ENCODE measurements around the gene AIF1. TPM values are rescaled to one million over a fixed set of nuclear protein-coding genes. Genes with fewer than 3 reads are reported as not detected.

Gene AIF1
- total RNA-seq, 2 experiments from 2014 or later: 16.3 to 22.0 TPM

DNA sequence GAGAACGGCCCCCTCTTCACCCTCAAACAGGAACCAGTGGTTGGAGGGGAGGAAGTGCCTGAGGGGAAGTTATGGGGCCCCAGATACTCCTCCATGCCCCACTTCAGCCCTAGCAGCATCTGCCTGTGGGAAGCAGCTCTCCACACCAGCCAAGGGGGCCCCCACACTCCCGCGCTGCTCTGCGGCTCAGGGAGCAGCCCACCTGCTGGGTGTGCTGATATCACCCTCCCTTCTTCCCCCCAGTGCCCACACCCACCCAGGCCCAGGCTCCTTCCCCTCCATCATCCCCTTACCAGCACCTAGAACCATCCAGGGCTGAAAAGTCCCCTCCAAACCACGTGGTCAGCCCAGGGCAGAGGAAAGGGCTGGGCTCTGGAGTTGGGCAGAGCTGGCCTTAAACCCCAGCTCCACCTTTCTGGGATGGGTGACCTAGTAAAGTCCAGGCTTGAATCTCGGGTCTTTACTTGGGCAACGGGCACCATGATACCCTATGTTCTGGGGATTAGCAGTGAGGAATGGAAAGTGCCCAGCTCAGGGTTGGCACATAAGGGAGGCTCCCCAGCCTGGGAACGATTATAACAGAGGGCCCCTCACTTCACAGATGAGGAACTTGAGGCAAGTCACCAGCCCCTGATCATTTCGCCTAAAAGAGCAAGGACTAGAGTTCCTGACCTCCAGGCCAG lies 28.3 kb upstream of the AIF1 start:
- peak overlapping the region; percentile 4 for H3K4me3 ChIP-seq (ENCODE audit: low read depth, low read length, poor library complexity, severe bottlenecking)
- H3K9me2 ChIP-seq (ENCODE audit: insufficient read depth, low read length): no peaks in the 10 kb centered on the region
- no TSS peak for BruUV-seq (replicated peaks)
- TF ChIP-seq, protein P1, sequence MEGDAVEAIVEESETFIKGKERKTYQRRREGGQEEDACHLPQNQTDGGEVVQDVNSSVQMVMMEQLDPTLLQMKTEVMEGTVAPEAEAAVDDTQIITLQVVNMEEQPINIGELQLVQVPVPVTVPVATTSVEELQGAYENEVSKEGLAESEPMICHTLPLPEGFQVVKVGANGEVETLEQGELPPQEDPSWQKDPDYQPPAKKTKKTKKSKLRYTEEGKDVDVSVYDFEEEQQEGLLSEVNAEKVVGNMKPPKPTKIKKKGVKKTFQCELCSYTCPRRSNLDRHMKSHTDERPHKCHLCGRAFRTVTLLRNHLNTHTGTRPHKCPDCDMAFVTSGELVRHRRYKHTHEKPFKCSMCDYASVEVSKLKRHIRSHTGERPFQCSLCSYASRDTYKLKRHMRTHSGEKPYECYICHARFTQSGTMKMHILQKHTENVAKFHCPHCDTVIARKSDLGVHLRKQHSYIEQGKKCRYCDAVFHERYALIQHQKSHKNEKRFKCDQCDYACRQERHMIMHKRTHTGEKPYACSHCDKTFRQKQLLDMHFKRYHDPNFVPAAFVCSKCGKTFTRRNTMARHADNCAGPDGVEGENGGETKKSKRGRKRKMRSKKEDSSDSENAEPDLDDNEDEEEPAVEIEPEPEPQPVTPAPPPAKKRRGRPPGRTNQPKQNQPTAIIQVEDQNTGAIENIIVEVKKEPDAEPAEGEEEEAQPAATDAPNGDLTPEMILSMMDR (conservative IDR thresholded peaks at IDR 0.05; ENCODE audit: low read length): no peak
- no peak for TF ChIP-seq EZH2phosphoT487 (IDR thresholded peaks at IDR 0.05; ENCODE audit: borderline replicate concordance, low read depth, low read length)
- peak overlapping the region; percentile 64 for H3K27ac ChIP-seq (ENCODE audit: low read depth, low read length, poor library complexity, severe bottlenecking)
- H3K4me1 ChIP-seq (ENCODE audit: insufficient read depth, low read length, poor library complexity, severe bottlenecking): peaks cover 67% of the 10 kb centered on the region
- ChIA-PET CTCF (ENCODE audit: unreplicated experiment) (interaction anchor here (0.9 to 1.7 kb wide), 3 partner anchors 11 to 35 kb away, joined by 3 to 5 read pairs (median 3); partner anchors contain the start of genes AIF1 and TNF), POLR2A (interaction anchor here (0.5 to 3.4 kb wide), 5 partner anchors 11 to 241 kb away, joined by 3 to 19 read pairs (median 4); partner anchors contain the start of genes HSPA1B and LTA)
- peak; percentile 57 for DNase-seq (ENCODE audit: low spot score)
- peak overlapping the region; percentile 64 for H3K4me2 ChIP-seq (ENCODE audit: low read length)
- intact Hi-C loops (cut with micrococcal nuclease; ENCODE audit: unreplicated experiment): loop anchor here (10.0 kb wide), 1 partner anchor 182 kb away; the partner anchor contains the start of gene MICA
- no peaks in the 10 kb centered on the region for H3K9me3 ChIP-seq (ENCODE audit: low read length)
- no peaks in the 10 kb centered on the region for H3K36me3 ChIP-seq (ENCODE audit: insufficient read depth, low read length)
- peaks cover 3% of the 10 kb centered on the region; the same call in 1 of the 2 replicates for H3K79me2 ChIP-seq (ENCODE audit: insufficient read depth, low read depth, low read length)
- H2AFZ ChIP-seq (ENCODE audit: low read length): peak overlapping the region; percentile 45
- H4K20me1 ChIP-seq (ENCODE audit: insufficient read depth, low read length): no peaks in the 10 kb centered on the region

DNA sequence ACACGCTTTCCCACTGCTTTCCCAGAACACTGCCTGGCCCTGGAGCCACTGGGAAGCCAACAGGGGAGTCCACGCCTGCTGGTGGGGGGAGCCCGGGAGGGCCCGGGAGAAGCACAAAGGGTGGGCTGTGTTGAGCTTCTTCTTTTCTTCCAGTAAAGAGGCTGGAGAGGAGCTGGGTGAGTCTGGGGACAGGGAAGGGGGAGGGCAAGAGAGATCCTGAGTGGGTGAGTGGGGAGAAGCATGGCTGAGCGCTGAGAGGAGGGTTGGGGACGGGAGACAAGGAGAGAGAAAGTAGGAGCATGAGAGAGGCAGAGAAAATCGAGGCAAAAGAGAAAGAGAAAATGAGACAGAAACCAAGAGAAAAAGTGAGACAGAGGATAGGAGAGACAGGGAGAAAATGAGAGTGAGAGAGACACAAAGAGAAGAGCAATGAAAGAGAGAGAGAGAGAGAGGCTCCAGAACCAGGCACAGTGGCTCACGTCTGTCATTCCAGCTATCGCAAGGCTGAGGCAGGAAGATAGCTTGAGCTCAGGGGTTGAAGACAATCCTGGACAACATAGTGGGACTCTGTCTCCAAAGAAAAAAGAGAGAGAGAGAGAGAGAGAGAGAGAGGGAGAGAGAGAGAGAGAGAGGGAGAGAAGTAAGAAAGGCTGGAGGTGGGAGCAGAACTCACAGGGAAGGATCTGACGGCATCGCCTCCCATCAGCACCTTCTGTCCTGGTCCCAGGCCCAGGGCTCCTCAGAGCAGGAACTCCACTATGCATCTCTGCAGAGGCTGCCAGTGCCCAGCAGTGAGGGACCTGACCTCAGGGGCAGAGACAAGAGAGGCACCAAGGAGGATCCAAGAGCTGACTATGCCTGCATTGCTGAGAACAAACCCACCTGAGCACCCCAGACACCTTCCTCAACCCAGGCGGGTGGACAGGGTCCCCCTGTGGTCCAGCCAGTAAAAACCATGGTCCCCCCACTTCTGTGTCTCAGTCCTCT lies 26.9 kb upstream of the AIF1 start:
- no TSS peak for BruUV-seq (replicated peaks)
- TF ChIP-seq, protein P1 (conservative IDR thresholded peaks at IDR 0.05; ENCODE audit: low read length): no peak
- no peak for TF ChIP-seq EZH2phosphoT487 (IDR thresholded peaks at IDR 0.05; ENCODE audit: borderline replicate concordance, low read depth, low read length)
- no peaks in the 10 kb centered on the region for H3K79me2 ChIP-seq (ENCODE audit: insufficient read depth, low read depth, low read length)
- ChIA-PET CTCF (ENCODE audit: unreplicated experiment) (interaction anchor here (0.6 to 1.7 kb wide), 4 partner anchors 10 to 27 kb away, joined by 3 to 5 read pairs (median 3); partner anchors contain the start of genes AIF1 and TNF), POLR2A (interaction anchor here (0.6 kb wide), 2 partner anchors 10 to 35 kb away, joined by 3 to 5 read pairs; no protein-coding TSS in a partner anchor)
- intact Hi-C loops (cut with micrococcal nuclease; ENCODE audit: unreplicated experiment): loop anchor here (10.0 kb wide), 1 partner anchor 183 kb away; the partner anchor contains the start of gene MICA
- no peak overlapping the region for H3K4me3 ChIP-seq (ENCODE audit: low read depth, low read length, poor library complexity, severe bottlenecking)
- H3K4me1 ChIP-seq (ENCODE audit: insufficient read depth, low read length, poor library complexity, severe bottlenecking): peaks cover 63% of the 10 kb centered on the region
- no peaks in the 10 kb centered on the region for H3K9me3 ChIP-seq (ENCODE audit: low read length)
- H3K27ac ChIP-seq (ENCODE audit: low read depth, low read length, poor library complexity, severe bottlenecking): no peak overlapping the region
- no peaks in the 10 kb centered on the region for H3K36me3 ChIP-seq (ENCODE audit: insufficient read depth, low read length)
- no peak for DNase-seq (ENCODE audit: low spot score)
- H3K4me2 ChIP-seq (ENCODE audit: low read length): 0 out of 2 replicates have a peak overlapping the region, but pooled peaks have one; percentile 9
- no peak overlapping the region for H2AFZ ChIP-seq (ENCODE audit: low read length)
- no peaks in the 10 kb centered on the region for H3K9me2 ChIP-seq (ENCODE audit: insufficient read depth, low read length)
- no peaks in the 10 kb centered on the region for H4K20me1 ChIP-seq (ENCODE audit: insufficient read depth, low read length)

All from OCI-LY7 (cell line).